Endothelial cell of umbilical vein (primary cell): Measurements from ENCODE around the gene ZNF44. TPM values are rescaled to one million over a fixed set of nuclear protein-coding genes. Genes with fewer than 3 reads are reported as not detected.

Experiments
- BruUV-seq: library from RNA; stranded (reverse); fragments of 400-500 nt; replicated peaks from 2 replicates; lab custom pipeline; 2021; lab: Mats Ljungman, UMichigan
- CTCF ChIA-PET: fragments of 300-600, 350-600 bp; sonication (Branson Sonifier 250); formaldehyde crosslinking; loops from one replicate; lab custom pipeline; 2021; ENCODE audit warnings: antibody characterized with exemption, inconsistent platforms; lab: Charles Lee
- POLR2A ChIA-PET: fragments of 300-600, 350-600 bp; sonication (Branson Sonifier 250); formaldehyde crosslinking; loops from one replicate; lab custom pipeline; 2021; ENCODE audit warnings: antibody characterized with exemption, inconsistent platforms; lab: Charles Lee
- DNase-seq: peaks from one replicate; pipeline ENCODE4 v3.0.0-alpha.2; 2011; ENCODE audit warnings: low read depth, low spot score
- FAIRE-seq: peaks from 2 replicates; lab custom pipeline; 2011; peaks lifted over from hg19 to GRCh38; lab: Jason Lieb, UNC
- H2AFZ ChIP-seq: 2 replicates; pipeline ENCODE4 v1.6.0; 2012; ENCODE audit warnings: low read depth, low read length, control low read depth, inconsistent platforms
- H3K27ac ChIP-seq: 2 replicates; pipeline ENCODE4 v1.5.1; 2011; ENCODE audit warnings: low read depth, mild to moderate bottlenecking, control low read depth, low read length, moderate library complexity; ENCODE audit not compliant: insufficient read depth
- H3K27me3 ChIP-seq, 2 experiments: 2 replicates each; pipeline versions ENCODE4 v1.6.0 to v1.6.1; 2011; ENCODE audit warnings: low read length in 2 of 2, mixed read lengths in 1 of 2; ENCODE audit not compliant: control insufficient read depth in 2 of 2, insufficient read depth in 2 of 2
- H3K36me3 ChIP-seq, 2 experiments: 2 replicates in 1 of 2; 3 replicates in 1 of 2; pipeline ENCODE4 v1.5.1; 2011; ENCODE audit warnings: low read length in 2 of 2, mild to moderate bottlenecking in 1 of 2, moderate library complexity in 1 of 2; ENCODE audit not compliant: control insufficient read depth in 2 of 2, insufficient read depth in 2 of 2; ENCODE audit errors: extremely low read depth in 1 of 2
- H3K4me1 ChIP-seq: 3 replicates; pipeline ENCODE4 v1.5.1; 2011; ENCODE audit warnings: mild to moderate bottlenecking, low read length; ENCODE audit not compliant: control insufficient read depth, insufficient read depth; ENCODE audit errors: extremely low read depth
- H3K4me2 ChIP-seq: 2 replicates; pipeline ENCODE4 v1.6.1; 2011; ENCODE audit warnings: low read length, control low read depth, mixed read lengths; ENCODE audit not compliant: insufficient read depth
- H3K4me3 ChIP-seq, 3 experiments: fragments of 200-600 bp in 1 of 3; sonication (generic), shearing (Covaris generic) in 1 of 3; replicated peaks in 1 of 3; 2 replicates each; pipeline ENCODE4 v1.5.1; 2011 to 2016; ENCODE audit warnings: control low read depth in 3 of 3, low read length in 3 of 3, mild to moderate bottlenecking in 2 of 3, inconsistent platforms in 1 of 3, low read depth in 1 of 3, moderate library complexity in 1 of 3; ENCODE audit not compliant: insufficient read depth in 1 of 3
- H3K79me2 ChIP-seq: 2 replicates; pipeline ENCODE4 v1.6.0; 2012; ENCODE audit warnings: low read length, inconsistent platforms; ENCODE audit not compliant: control insufficient read depth, insufficient read depth
- H3K9ac ChIP-seq: replicated peaks from 2 replicates; pipeline ENCODE3; 2011; ENCODE audit warnings: low read length, control low read depth; ENCODE audit not compliant: insufficient read depth; ENCODE audit errors: extremely low read depth
- H3K9me1 ChIP-seq: replicated peaks from 3 replicates; pipeline ENCODE4 v1.6.0; 2011; ENCODE audit warnings: mild to moderate bottlenecking, low read length; ENCODE audit not compliant: control insufficient read depth, insufficient read depth; ENCODE audit errors: extremely low read depth
- H3K9me3 ChIP-seq: replicated peaks from 2 replicates; pipeline ENCODE4 v1.5.1; 2012; ENCODE audit warnings: low read length, inconsistent platforms; ENCODE audit not compliant: control insufficient read depth, insufficient read depth
- H4K20me1 ChIP-seq: replicated peaks from 2 replicates; pipeline ENCODE3; 2011; ENCODE audit warnings: mild to moderate bottlenecking, low read length; ENCODE audit not compliant: control insufficient read depth, insufficient read depth; ENCODE audit errors: extremely low read depth
- CTCF ChIP-seq, 2 donors: IDR thresholded peaks; 1 replicate in 1 of 2; 2 replicates in 1 of 2; pipeline ENCODE4 v1.5.1; 2011; ENCODE audit warnings: low read length in 2 of 2, mild to moderate bottlenecking in 2 of 2, moderate library complexity in 2 of 2, control low read depth in 1 of 2, inconsistent platforms in 1 of 2, low read depth in 1 of 2; ENCODE audit not compliant: insufficient read depth in 1 of 2; ENCODE audit errors: extremely low read depth in 1 of 2
- EZH2 ChIP-seq: IDR thresholded peaks from 2 replicates; pipeline ENCODE4 v1.6.1; 2012; ENCODE audit warnings: borderline replicate concordance, low read depth, mild to moderate bottlenecking, moderate library complexity, low read length, inconsistent platforms; ENCODE audit not compliant: severe bottlenecking
- FOS ChIP-seq: IDR thresholded peaks from 2 replicates; pipeline ENCODE4 v1.6.1; 2011; ENCODE audit warnings: mild to moderate bottlenecking, low read length, moderate library complexity, borderline replicate concordance; ENCODE audit not compliant: insufficient read depth
- GATA2 ChIP-seq: IDR thresholded peaks from 2 replicates; pipeline ENCODE4 v1.7.0; 2011; ENCODE audit warnings: low read depth, mild to moderate bottlenecking, moderate library complexity, mixed read lengths, low read length; ENCODE audit not compliant: insufficient read length, insufficient read depth
- JUN ChIP-seq: IDR thresholded peaks from 2 replicates; pipeline ENCODE4 v1.6.1; 2011; ENCODE audit warnings: borderline replicate concordance, low read depth; ENCODE audit not compliant: insufficient read length, insufficient read depth
- MAX ChIP-seq: IDR thresholded peaks from 2 replicates; pipeline ENCODE4 v1.6.1; 2011; ENCODE audit not compliant: insufficient read depth, insufficient read length
- MYC ChIP-seq: IDR thresholded peaks from one replicate; pipeline ENCODE4 v1.6.1; 2011; ENCODE audit warnings: mild to moderate bottlenecking, low read depth, low read length
- POLR2A ChIP-seq: IDR thresholded peaks from 2 replicates; pipeline ENCODE4 v1.6.1; 2012; ENCODE audit warnings: low read depth, mild to moderate bottlenecking, control low read depth, low read length
- POLR2AphosphoS5 ChIP-seq: IDR thresholded peaks from 2 replicates; pipeline ENCODE4 v1.6.1; 2012; ENCODE audit warnings: low read depth, mild to moderate bottlenecking, control low read depth, low read length, moderate library complexity; ENCODE audit not compliant: insufficient read depth
- dilution Hi-C: fragments of 300-500 bp; cut with MboI; formaldehyde crosslinking; loops from one replicate; pipeline ENCODE4 v1.15.0; 2019; ENCODE audit warnings: low sequenced_read_pairs; ENCODE audit not compliant: extremely low pct_ligation_motif_present
- intact Hi-C: fragments of 100-400 bp; cut with micrococcal nuclease; formaldehyde crosslinking; loops from one replicate; pipeline ENCODE4 v1.10.0; 2022
- polyA plus RNA-seq, 4 experiments: library from polyadenylated mRNA; depleted of rRNA in 3 of 4; stranded (reverse) in 3 of 4; unstranded in 1 of 4; fragments of >200 nt; gene quantifications; 2 replicates each; pipeline versions ENCODE4 v1.2.1 to v1.2.3, GENCODE V29; 2011 to 2012; ENCODE audit warnings: missing spikeins in 1 of 4
- total RNA-seq: library from RNA; stranded (reverse); gene quantifications from 2 replicates; pipeline ENCODE4 v1.2.3, GENCODE V29; 2021

ZNF44 gene
- total and polyA plus RNA-seq, 2 donors (not counting 3 experiments of a cell fraction or from before 2014, with no cell fraction given): 2.1 to 7.4 TPM

- Histone ChIP-seq H3K4me3 (no peak overlapping the region), H3K4me2 (no peak overlapping the region), H3K36me3 (no peaks in the 10 kb centered on the region), H3K9ac (no peak overlapping the region), H3K4me1 (no peaks in the 10 kb centered on the region), H3K27me3 (no peaks in the 10 kb centered on the region), H4K20me1 (no peaks in the 10 kb centered on the region), H3K9me1 (no peaks in the 10 kb centered on the region), H2AFZ (no peak overlapping the region), H3K27ac (no peak overlapping the region), H3K79me2 (no peaks in the 10 kb centered on the region), H3K9me3 (no peaks in the 10 kb centered on the region)
- dilution Hi-C loops (no loop called here), intact Hi-C loops (no loop called here)
- no TSS peak for BruUV-seq
- DNase-seq (no peak), FAIRE-seq (no peak)
- TF ChIP-seq MAX: no peak
- no peak for TF ChIP-seq POLR2AphosphoS5
- POLR2A ChIA-PET: no interaction called here
- CTCF ChIA-PET: no interaction called here
Observed at GRCh38 chr19:12224676-12225075, 70.0 kb downstream of the ZNF44 start.

GRCh38 chr19:12222980-12223630, 71.6 kb downstream of the ZNF44 start:
- dilution Hi-C loops: no loop called here
- no TSS peak for BruUV-seq
- ChIA-PET POLR2A (no interaction called here), CTCF (no interaction called here)
- Histone ChIP-seq H3K79me2 (no peaks in the 10 kb centered on the region), H3K4me2 (no peak overlapping the region), H3K9ac (no peak overlapping the region), H3K36me3 (no peaks in the 10 kb centered on the region), H3K4me3 (no peak overlapping the region), H3K9me1 (no peaks in the 10 kb centered on the region), H4K20me1 (no peaks in the 10 kb centered on the region), H3K9me3 (no peaks in the 10 kb centered on the region), H3K4me1 (no peaks in the 10 kb centered on the region), H3K27ac (no peak overlapping the region), H3K27me3 (no peaks in the 10 kb centered on the region), H2AFZ (no peak overlapping the region)
- TF ChIP-seq CTCF (IDR thresholded peaks at IDR 0.05; ENCODE audit: extremely low read depth in 1 of 2, insufficient read depth in 1 of 2, low read depth in 1 of 2, low read length in 2 of 2) (no peak), JUN (no peak), POLR2A (no peak), FOS (no peak), MYC (no peak), MAX (no peak), EZH2 (no peak), POLR2AphosphoS5 (no peak), GATA2 (no peak)
- DNase-seq: no peak
- FAIRE-seq: no peak
- intact Hi-C loops: no loop called here
